ENCODE measurements around the gene PSMD14. TPM values are rescaled to one million over a fixed set of nuclear protein-coding genes. Genes with fewer than 3 reads are reported as not detected.

PSMD14 gene
- total and polyA plus RNA-seq, 2 of the 8 experiments (the other 6 are each of a cell fraction or from before 2014, with no cell fraction given): 53.9 to 88.7 TPM

DNA sequence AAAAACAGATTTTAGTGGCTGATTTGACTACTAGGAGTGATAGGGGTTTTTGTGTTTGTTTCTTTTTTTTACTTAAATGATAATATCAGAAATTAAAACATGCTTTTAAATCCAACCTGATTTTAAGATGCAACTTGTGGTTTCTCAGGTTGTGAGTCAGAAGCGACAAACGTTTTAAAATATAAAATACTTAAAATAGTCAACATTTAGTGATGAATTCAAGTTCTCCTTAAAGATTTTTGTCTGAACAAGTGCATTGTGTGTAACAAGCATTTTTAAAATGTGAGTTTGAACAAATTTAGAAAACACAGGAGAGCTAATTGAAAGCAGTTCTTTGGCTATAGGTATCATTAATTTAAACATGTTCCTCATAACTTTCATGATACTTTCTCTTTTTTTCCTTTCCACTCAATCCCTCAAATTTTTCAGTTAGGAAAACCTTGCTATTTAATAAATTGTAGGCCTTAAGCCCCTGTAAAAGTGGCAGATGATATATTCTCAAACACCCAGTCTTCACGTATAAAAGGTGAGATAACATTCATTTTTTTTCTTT is 111.5 kb downstream of the PSMD14 start:
- peaks cover 3 to 33% of the 10 kb centered on the region in 2 experiments for H4K20me1 ChIP-seq (replicated peaks in 1 of 2; ENCODE audit: control insufficient read depth in 1 of 2, insufficient read depth in 2 of 2, low read length in 2 of 2)
- H3K56ac ChIP-seq (replicated peaks; ENCODE audit: insufficient read length, low read depth, low read length): no peak overlapping the region
- no peak overlapping the region for H3K4me3 ChIP-seq (ENCODE audit: extremely low read depth in 1 of 4, insufficient read depth in 2 of 4, low read depth in 3 of 4, low read length in 4 of 4)
- H3K14ac ChIP-seq (ENCODE audit: insufficient read length): no peak overlapping the region
- H3K9ac ChIP-seq (replicated peaks in 1 of 4; ENCODE audit: extremely low read depth in 1 of 4, low read depth in 3 of 4, low read length in 3 of 4): no peak overlapping the region
- no peak overlapping the region for H2BK12ac ChIP-seq (ENCODE audit: low read depth, low read length)
- H2BK15ac ChIP-seq (ENCODE audit: low read length): no peak overlapping the region
- H3K36me3 ChIP-seq (ENCODE audit: control insufficient read depth in 2 of 4, insufficient read depth in 4 of 4, low read length in 3 of 4): no peaks in the 10 kb centered on the region; a peak in 1 of 8 replicates
- H2BK5ac ChIP-seq (ENCODE audit: low read depth, low read length): no peak overlapping the region
- H3K4ac ChIP-seq (replicated peaks; ENCODE audit: insufficient read length, low read depth, low read length): no peak overlapping the region
- no peak overlapping the region for H2AK5ac ChIP-seq (ENCODE audit: low read depth, low read length)
- no peak for DNase-seq (ENCODE audit: low read depth in 1 of 2, low spot score in 2 of 2)
- H3K23ac ChIP-seq (ENCODE audit: insufficient read length): no peak overlapping the region
- no peak overlapping the region; a peak in 1 of 4 replicates for H3K4me2 ChIP-seq (ENCODE audit: insufficient read depth in 1 of 2, low read depth in 2 of 2, low read length in 2 of 2)
- no peaks in the 10 kb centered on the region for H3K79me1 ChIP-seq (ENCODE audit: low read depth, low read length)
- no peak overlapping the region for H2BK20ac ChIP-seq (ENCODE audit: low read length)
- H3K4me1 ChIP-seq (replicated peaks in 1 of 4; ENCODE audit: control insufficient read depth in 3 of 4, insufficient read depth in 4 of 4, low read length in 3 of 4): peaks cover 12 to 28% (median 19%) of the 10 kb centered on the region in 4 experiments; a peak in 6 of 7 replicates
- H4K8ac ChIP-seq (ENCODE audit: extremely low read depth, insufficient read depth, low read length): no peak overlapping the region
- FAIRE-seq: no peak
- no peak overlapping the region for H2AFZ ChIP-seq (ENCODE audit: low read length)
- no peak overlapping the region for H4K91ac ChIP-seq (replicated peaks; ENCODE audit: insufficient read length, low read length)
- no peaks in the 10 kb centered on the region for H3K9me3 ChIP-seq (ENCODE audit: insufficient read depth in 2 of 2, low read depth in 1 of 2, low read length in 1 of 2)
- peaks cover 8% of the 10 kb centered on the region for H3K23me2 ChIP-seq (ENCODE audit: low read depth, low read length)
- no peak overlapping the region for H4K5ac ChIP-seq (ENCODE audit: insufficient read length, low read depth, low read length)
- POLR2A ChIA-PET (ENCODE audit: partially characterized antibody): interaction anchor here (1.2 to 2.0 kb wide), 2 partner anchors 8 to 112 kb away, joined by 3 to 7 read pairs; partner anchors contain the start of gene PSMD14
- CTCF ChIA-PET (ENCODE audit: partially characterized antibody): interaction anchor here (1.0 to 1.1 kb wide), 2 partner anchors 18 to 139 kb away, joined by 3 to 4 read pairs; no protein-coding TSS in a partner anchor
- H3K27me3 ChIP-seq (replicated peaks in 1 of 4; ENCODE audit: control insufficient read depth in 3 of 4, extremely low read depth in 1 of 4, insufficient read depth in 3 of 4, low read length in 3 of 4): peaks cover 88 to 100% (median 96%) of the 10 kb centered on the region in 4 experiments
- H3K18ac ChIP-seq (ENCODE audit: extremely low read depth, low read length): no peak overlapping the region
- TF ChIP-seq CBX8 (IDR thresholded peaks at IDR 0.05; ENCODE audit: borderline replicate concordance, low read depth, low read length) (peak; percentile 42; the same call in 1 of the 2 replicates), TEAD4 (IDR thresholded peaks at IDR 0.05; ENCODE audit: low read depth, low read length) (no peak), TCF12 (IDR thresholded peaks at IDR 0.05; ENCODE audit: low read depth, low read length) (0 out of 2 replicates have a peak, but pooled peaks have one; percentile 8)
- 13% methylated on average over 3 of the region's 3 CpGs; no CpG with 5 or more reads in 1 of the 2 experiments for WGBS, 2 experiments (ENCODE audit: extremely low coverage in 1 of 2, insufficient coverage in 1 of 2, insufficient read length in 1 of 2, insufficient replicate concordance in 2 of 2, low coverage in 1 of 2, low lambda C conversion rate in 2 of 2, missing lambda C conversion rate in 1 of 2)
- no peaks in the 10 kb centered on the region for H3K79me2 ChIP-seq (ENCODE audit: control insufficient read depth in 1 of 2, insufficient read depth in 2 of 2, low read length in 2 of 2)
- no peak overlapping the region for H3K27ac ChIP-seq (ENCODE audit: low read depth, low read length)
- no peak overlapping the region for H2BK120ac ChIP-seq (replicated peaks; ENCODE audit: low read depth, low read length)

All from H1 (cell line).